GM08714 (cell line): ENCODE measurements around the gene KRTAP13-1.

Experiments used
- H3K4me3 ChIP-seq: fragments of 200-500 bp; sonication (Bioruptor generic); 2 replicates; pipeline ENCODE4 v1.5.1; 2014; ENCODE audit warnings: mild to moderate bottlenecking, low read length, inconsistent platforms
- ZNF274 ChIP-seq: IDR thresholded peaks from 2 replicates; pipeline ENCODE4 v1.6.1; 2012; ENCODE audit warnings: mild to moderate bottlenecking, low read depth, low read length

The KRTAP13-1 gene

GRCh38 chr21:30395731-30396130, at the start of gene KRTAP13-1:
Gene KRTAP13-1, plus strand, starts transcription at chr21:30396031. Its CDS starts 56 bp downstream, at chr21:30396087.
- no peak for TF ChIP-seq ZNF274

GRCh38 chr21:30348506-30348905, 47.3 kb upstream of the KRTAP13-1 start, which contains the start of gene KRTAP23-1:
Gene KRTAP23-1, minus strand, starts transcription at chr21:30348606. Its CDS starts 0 bp downstream, at chr21:30348606.
- no peak for TF ChIP-seq ZNF274
- no peak within 1 kb of the TSS for H3K4me3 ChIP-seq

More at GRCh38 chr21:30395731-30396130, at the start of gene KRTAP13-1:
- H3K4me3 ChIP-seq: no peak within 1 kb of the TSS

- H3K4me3 ChIP-seq: no peak overlapping the region
- TF ChIP-seq ZNF274: no peak
Measured at GRCh38 chr21:30349572-30349971, 46.3 kb upstream of the KRTAP13-1 start.

- TF ChIP-seq ZNF274: no peak
Measured at GRCh38 chr21:30351534-30351933, 44.3 kb upstream of the KRTAP13-1 start.

GRCh38 chr21:30354308-30355005, 41.4 kb upstream of the KRTAP13-1 start:
- H3K4me3 ChIP-seq: no peak overlapping the region
- TF ChIP-seq ZNF274: no peak

More at GRCh38 chr21:30351534-30351933, 44.3 kb upstream of the KRTAP13-1 start:
- H3K4me3 ChIP-seq: no peak overlapping the region

GRCh38 chr21:30355906-30356305, 39.9 kb upstream of the KRTAP13-1 start:
- no peak for TF ChIP-seq ZNF274
- no peak overlapping the region for H3K4me3 ChIP-seq

GRCh38 chr21:30372139-30372770, 23.6 kb upstream of the KRTAP13-1 start, which contains the start of gene KRTAP13-2:
Gene KRTAP13-2, minus strand, starts transcription at chr21:30372271. Its CDS starts 58 bp downstream, at chr21:30372213.
- TF ChIP-seq ZNF274: no peak
- no peak within 1 kb of the TSS for H3K4me3 ChIP-seq

GRCh38 chr21:30382201-30382600, 13.6 kb upstream of the KRTAP13-1 start:
- H3K4me3 ChIP-seq: no peak overlapping the region
- TF ChIP-seq ZNF274: no peak

- no peak overlapping the region for H3K4me3 ChIP-seq
- TF ChIP-seq ZNF274: no peak
Measured at GRCh38 chr21:30391492-30392025, 4.3 kb upstream of the KRTAP13-1 start.

- no peak overlapping the region for H3K4me3 ChIP-seq
- no peak for TF ChIP-seq ZNF274
Measured at GRCh38 chr21:30408782-30409494, 13.1 kb downstream of the KRTAP13-1 start.

- no peak overlapping the region for H3K4me3 ChIP-seq
- no peak for TF ChIP-seq ZNF274
Measured at GRCh38 chr21:30415993-30416392, 20.2 kb downstream of the KRTAP13-1 start.

- H3K4me3 ChIP-seq: no peak within 1 kb of the TSS
- no peak for TF ChIP-seq ZNF274
Measured at GRCh38 chr21:30425826-30426225, 30.0 kb downstream of the KRTAP13-1 start, which contains the start of gene KRTAP13-3. Gene KRTAP13-3, minus strand, starts transcription at chr21:30425926. Its CDS starts 14 bp downstream, at chr21:30425912.

- no peak for TF ChIP-seq ZNF274
Measured at GRCh38 chr21:30426731-30427130, 30.9 kb downstream of the KRTAP13-1 start.

GRCh38 chr21:30430170-30430655, 34.4 kb downstream of the KRTAP13-1 start, which contains the start of gene KRTAP13-4:
Gene KRTAP13-4, plus strand, starts transcription at chr21:30430220. Its CDS starts 56 bp downstream, at chr21:30430276.
- TF ChIP-seq ZNF274: no peak
- H3K4me3 ChIP-seq: no peak within 1 kb of the TSS

More at GRCh38 chr21:30426731-30427130, 30.9 kb downstream of the KRTAP13-1 start:
- H3K4me3 ChIP-seq: no peak overlapping the region
